AG20443 (cell line): Measurements from ENCODE around the gene LENG9.
A peak's percentile ranks its signal among the peaks of the same experiment; 100 is the strongest.

Experiments
- DNase-seq: peaks from one replicate; pipeline ENCODE4 v3.0.0; 2012; ENCODE audit warnings: low spot score, mixed read lengths

The LENG9 gene

DNA sequence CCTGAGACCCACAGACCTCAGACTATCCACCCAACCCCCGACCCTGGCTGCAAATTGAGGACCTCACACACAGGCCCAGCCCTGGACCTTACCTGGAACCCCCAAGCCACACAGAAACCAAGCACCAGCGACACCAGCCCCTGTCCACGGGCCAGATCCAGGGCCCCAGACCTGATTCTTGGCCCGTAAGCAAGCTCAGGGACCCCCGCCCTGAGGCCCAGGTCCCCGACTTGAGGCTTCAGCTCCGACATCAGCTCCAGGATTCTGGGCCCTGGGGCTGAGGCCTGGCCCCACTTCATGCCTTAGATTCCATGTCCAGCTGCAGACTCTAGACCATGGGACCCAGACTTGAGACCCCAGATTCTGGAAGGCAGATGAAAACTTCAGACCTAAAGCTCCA, 42.1 kb downstream of the LENG9 start:
- peak; percentile 5 for DNase-seq

DNA sequence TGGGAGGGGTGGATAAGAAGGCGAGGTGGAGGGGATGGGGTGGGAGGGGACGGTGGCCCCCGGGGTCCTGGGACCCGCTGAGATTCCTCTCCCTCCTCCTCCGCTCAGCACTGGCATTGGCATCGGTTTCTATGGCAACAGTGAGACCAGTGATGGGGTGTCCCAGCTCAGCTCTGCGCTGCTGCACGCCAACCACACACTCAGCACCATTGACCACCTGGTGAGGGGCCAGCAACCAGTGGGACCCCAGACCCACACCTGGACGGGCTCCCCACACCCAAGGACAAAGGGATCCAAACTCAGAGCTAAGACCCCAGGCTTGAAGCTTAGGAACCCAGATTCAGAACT, 42.4 kb downstream of the LENG9 start:
- no peak for DNase-seq

DNA sequence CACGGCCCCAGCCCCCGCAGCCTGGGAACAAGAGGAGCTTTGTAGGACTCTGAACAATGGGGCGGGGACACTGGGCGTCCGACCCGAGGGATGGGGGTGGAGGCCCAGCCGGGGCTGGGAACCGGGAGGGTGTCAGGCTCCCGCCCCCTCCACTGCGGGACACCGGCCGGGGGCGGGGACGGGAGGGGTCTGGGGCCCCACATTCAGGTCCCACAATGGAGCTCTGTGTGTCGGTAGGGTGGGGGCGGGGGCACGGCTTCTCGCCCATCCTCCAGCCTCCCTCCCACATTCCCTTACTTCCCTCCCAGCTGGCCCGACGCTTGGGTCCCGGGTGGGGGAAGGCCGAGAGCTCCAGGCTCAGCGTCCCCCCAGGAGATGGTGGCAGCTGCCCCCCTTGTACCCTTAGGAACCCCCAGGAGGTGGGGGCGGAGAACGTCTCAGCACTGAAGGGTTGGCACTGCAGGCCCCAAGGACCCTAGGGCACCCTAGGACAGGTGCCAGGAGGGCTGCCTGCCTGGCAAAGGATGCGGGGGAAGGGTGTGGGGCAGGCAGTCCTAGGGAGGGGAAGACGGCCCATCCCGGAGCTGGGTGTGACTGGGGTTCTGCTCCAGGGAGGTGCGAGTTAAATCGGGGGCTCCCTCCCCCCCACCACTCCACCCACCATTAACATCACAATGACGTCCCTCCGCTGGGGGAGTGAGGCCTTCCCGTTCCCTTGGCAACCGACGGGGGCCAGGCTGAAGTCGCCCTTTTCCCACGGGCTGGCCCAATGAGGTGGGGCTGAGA, 43.0 kb downstream of the LENG9 start:
- peak; percentile 37 for DNase-seq

DNA sequence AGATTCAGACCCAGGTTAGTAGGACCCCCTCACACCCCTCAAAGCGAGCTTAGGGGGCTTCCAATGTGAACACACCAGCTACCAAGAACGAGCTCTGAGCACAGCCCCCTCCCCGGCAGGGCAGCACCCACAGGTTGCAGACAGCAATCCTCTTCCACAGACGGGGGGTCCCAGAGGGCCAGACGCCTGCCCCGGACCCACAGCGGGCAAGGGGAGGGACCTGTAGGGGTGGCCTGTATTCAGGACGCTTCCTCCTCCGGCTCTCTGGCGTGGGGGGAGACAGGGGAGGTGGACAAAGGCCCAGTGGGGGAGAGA, 43.6 kb downstream of the LENG9 start:
- DNase-seq: peak; percentile 15

DNA sequence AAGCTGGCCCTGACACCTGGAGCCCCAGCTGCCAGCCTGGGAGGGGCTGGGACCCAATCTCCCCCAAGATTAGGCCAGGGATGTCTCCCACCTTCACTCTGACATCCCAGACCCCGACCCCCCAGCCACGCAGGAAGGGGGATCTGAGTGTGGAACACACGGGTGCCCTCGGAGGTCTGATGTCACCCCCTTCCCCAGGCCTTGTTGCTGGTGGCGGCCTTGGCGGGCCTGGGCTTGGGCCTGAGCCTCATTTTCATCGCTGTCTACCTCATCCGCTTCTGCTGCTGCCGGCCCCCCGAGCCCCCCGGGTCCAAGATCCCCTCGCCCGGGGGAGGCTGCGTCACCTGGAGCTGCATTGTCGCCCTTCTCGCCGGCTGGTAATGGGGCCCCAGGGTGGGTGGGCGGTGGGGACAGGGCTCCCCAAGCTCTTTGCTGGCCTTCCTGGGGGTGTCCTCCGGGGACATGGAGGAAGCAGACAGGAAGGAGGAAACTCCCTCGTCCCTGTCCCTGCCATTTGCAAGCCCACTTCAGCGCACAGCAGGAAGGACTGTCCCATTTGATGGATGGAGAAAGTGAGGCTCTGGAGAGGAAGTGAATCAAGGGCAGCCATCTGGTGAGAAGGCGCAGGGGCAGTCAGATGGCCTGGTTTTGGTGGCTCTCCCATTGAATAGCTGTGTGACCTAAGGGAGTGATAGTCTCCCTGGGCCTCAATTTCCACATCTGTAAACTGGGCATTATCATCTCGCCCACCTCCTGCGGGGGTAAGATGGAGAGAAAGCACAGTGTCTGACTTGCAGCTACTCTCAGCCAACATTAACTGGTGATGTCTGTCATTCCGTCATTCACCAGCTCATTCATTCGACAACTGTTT, 44.4 kb downstream of the LENG9 start:
- peak; percentile 6 for DNase-seq

DNA sequence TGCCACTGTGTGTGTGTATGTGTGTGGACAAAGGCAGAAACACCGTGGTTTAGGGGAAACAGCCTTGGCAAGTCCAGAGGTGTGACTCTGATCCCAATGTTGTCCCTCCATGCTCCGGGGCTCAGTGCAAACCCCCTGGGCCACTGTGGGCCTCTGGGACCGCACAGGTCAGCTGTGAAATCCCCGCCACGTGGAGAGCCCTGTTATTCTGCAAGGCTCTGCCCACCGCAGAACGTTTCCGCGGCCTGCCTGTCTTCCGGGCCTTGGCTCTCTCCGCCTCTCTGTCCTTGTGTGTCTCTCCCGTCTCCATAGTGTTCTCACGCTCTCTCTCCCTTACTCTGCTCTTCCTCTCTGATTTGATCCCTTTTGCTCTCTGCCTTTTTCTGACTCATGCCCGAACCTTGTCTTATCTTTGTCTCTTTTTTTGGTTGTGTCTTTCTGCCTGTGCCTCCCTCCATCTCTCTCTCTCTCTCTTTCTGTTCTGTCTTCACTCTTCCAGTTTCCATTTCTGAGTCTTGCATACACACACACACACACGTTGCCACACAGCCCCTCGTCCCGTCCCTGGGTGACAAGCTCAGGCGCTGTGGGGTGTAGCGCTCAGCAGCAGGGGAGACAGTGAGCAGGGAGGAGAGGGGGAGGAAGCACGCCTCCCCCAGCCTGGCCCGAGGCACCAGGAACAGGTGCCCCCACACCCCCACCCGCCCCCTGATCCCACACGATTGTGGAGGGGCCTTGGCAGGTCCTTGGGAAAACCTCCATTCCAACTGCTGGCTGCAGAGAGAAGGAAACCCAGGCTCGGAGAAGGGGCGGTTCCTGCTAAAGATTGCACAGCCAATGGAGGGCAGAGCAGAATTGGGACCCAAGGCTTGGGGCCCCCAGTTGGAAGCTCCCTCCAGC, 45.3 kb downstream of the LENG9 start:
- DNase-seq: peak; percentile 58

DNA sequence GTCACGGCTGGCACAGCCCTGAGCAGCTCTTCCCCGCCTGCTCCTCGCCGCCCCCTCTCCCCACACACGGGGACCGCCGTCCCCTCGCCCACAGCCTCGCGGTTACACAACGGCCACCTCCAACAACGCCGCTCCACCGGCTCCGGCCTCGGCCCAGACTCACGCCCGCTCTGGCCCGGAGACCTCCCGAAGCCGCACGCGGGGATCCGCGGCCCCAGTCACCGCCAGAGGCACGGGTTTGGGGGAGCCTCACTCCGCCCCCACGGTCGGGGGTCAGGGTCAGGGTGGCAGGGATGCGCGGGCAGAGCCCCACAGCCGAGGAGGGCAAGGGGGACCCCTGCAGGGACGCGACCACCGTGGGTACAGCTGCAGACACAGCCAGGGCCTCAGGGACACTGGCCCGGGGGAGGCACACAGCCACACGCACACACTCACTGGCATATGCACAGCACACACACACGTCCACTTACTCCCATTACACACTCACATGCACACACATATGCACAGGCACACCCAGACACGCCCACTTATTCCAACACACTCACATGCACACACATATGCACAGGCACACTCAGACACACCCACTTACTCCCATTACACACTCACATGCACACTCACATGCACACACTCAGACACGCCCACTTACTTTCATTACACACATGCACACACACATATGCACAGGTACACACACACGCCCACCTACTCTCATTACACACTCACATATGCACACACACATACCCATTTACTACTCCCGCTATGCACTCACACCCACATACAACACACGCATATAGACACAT, 46.7 kb downstream of the LENG9 start:
- peak; percentile 16 for DNase-seq

DNA sequence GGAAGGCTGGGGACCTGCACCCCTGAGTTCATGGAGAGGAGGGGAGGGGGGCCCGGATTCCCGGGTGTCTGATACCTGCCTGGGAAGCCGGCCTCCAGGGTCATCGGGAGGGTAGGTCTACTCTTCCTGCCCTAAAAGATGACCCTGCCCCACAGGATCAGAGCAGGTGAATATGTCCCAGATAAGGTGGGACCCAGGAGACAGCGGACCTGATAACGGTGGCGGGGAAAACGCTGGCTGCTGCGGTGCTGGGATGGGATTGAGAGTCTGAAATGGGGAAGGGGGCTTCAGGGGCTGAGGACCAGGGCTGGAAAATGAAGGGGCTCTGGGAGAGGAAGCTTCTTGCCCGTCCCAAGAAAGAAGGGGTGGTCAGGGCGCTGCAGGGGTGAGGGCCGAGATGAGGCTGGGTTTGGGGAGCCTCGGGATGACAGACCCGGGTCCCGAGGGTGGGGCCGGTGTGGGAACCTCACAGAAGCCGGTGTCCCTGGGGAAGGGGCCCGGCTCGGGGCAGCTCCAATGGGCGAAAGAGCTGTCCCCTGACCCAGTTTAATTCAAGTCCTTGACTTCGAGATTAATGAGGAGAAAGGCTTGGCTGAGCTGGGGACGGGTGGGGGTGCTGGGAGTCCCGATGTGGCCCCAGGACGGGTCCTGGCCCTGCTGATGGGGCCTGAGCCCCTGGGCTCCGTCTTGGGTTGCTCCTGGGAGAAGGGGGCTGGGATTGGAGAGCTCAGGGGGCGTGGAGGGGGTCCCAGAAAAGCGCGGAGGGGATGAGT, 47.5 kb downstream of the LENG9 start:
- peak; percentile 9 for DNase-seq

DNA sequence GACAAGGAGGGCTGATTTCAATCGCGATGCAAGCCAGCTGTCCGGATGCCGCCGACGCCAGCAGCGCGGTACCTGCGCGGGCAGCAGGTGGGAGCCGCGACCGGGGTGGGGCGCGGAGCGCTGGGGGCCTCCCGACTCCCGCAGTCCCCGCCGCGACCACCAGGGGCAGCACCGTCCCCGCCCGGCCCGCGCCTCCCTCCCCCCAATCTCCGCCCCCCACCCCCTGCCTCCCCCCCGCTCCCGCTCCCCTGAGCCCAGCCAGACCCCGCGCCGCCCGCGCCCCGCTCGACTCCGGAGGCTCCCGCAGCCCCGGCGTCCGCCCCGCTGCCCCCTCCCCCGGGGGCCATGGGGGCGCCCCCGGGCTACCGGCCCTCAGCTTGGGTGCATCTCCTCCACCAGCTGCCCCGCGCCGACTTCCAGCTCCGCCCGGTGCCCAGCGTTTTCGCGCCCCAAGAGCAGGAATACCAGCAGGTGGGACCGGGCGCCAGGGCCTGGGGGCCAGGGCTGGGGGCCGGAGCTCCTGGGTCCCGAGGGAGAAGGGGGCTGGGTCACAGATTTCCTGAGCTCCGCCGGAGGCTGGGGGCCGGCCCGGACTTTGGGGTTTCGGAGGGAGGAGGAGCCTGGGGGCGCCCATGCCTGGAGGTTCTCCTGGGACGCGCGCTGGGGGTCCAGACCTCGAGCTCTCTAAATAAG, 48.2 kb downstream of the LENG9 start, which contains the start of gene TTYH1:
Gene TTYH1 (plus strand): TSS at position 257 of the 693 bp plus-strand sequence. CDS start 89 bp downstream, at position 346.
- peak; percentile 34 for DNase-seq

DNA sequence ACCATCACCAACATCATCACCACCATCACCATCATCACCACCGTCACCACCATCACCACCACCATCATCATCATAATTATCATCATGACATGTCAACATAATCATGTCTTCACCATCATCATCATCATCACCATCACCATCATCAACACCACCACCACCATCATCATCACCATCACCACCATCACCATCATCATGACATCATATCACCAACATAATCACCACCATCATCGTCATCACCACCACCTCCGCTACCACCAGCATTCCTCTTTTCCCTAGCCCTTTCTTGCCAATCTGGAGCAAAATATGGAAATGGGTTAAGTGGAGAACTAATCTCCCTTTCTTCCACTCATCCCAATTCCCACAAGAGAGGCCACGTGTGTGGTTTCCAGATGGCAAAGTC, 49.4 kb downstream of the LENG9 start:
- no peak for DNase-seq

DNA sequence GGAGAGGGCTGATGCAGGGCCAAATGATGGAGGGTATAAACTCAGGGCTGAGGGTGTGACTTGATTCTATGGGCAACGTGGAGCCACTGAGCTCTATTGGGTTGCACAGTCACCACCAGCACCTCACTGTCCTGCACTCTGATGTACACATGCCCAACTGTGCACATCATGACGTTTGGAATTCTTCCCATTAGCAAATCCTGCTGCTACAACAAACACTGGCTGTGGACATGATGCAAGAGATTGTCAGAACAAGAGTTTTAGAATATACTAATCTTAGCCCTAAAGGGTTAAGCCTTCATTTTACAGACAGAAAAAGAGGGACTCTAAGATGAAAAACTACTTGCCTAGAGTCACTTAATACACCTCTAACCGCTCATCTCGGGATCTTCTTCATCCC, 50.7 kb downstream of the LENG9 start:
- DNase-seq: no peak
